ENCODE measurements around the gene IL18BP. TPM values are rescaled to one million over a fixed set of nuclear protein-coding genes. Genes with fewer than 3 reads are reported as not detected.

Gene IL18BP
- total and polyA plus RNA-seq, 2 donors (not counting 1 experiment from before 2014, with no cell fraction given), result 25.9 to 37.3 TPM

DNA sequence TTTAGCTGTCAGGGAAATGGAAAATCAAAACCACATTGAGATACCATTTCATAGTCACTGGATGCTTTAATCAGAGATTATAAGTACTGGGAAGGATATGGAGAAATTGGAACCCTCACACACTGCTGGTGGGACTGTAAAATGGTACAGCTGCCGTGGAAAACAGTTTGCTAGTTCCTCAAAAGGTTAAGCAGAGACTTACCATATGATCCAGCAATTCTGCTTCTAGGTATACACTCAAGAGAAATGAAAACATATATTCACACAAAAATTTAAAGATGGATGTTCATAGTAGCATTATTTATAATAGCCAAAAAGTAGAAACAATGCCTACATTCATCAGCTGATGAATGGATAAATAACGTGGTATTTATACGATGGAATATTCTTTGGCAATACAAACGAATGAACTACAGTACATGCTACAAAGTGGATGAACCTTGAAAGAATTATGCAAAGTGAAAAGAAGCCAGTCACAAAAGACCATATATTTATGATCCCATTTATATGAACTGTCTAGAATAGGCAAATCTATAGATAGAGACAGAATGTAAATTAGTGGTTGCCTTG is 46.9 kb upstream of the IL18BP start:
- CTCF ChIA-PET, result no interaction called here
- no peaks in the 10 kb centered on the region for H3K27me3 Mint-ChIP-seq
- Histone ChIP-seq H3K9ac (ENCODE audit: low read length) (no peak overlapping the region), H3K4me3 (ENCODE audit: control extremely low read depth in 1 of 5, extremely low read depth in 1 of 5, insufficient read depth in 1 of 5, low read depth in 2 of 5, low read length in 4 of 5) (no peak overlapping the region), H3K36me3 (replicated peaks in 1 of 2; ENCODE audit: control extremely low read depth in 1 of 2, control insufficient read depth in 1 of 2, extremely low read depth in 1 of 2, insufficient read depth in 2 of 2, low read length in 1 of 2) (no peaks in the 10 kb centered on the region), H4K20me1 (ENCODE audit: control insufficient read depth, insufficient read depth, low read length, poor library complexity, severe bottlenecking) (peaks cover 44% of the 10 kb centered on the region), H3K9me3 (ENCODE audit: control extremely low read depth in 1 of 3, control insufficient read depth in 2 of 3, insufficient read depth in 1 of 3, low read length in 2 of 3) (no peaks in the 10 kb centered on the region), H3K4me1 (ENCODE audit: control insufficient read depth in 2 of 2, insufficient read depth in 2 of 2, low read length in 2 of 2) (no peaks in the 10 kb centered on the region), H3K27ac (ENCODE audit: low read length in 2 of 2) (no peak overlapping the region), H3K79me2 (ENCODE audit: control insufficient read depth, insufficient read depth, low read length) (peaks cover 63% of the 10 kb centered on the region), H3K4me2 (replicated peaks; ENCODE audit: low read depth, low read length, poor library complexity, severe bottlenecking) (no peak overlapping the region), H2AFZ (ENCODE audit: insufficient read depth, low read depth, low read length, poor library complexity, severe bottlenecking) (no peak overlapping the region), H3K27me3 (replicated peaks in 1 of 4; ENCODE audit: control extremely low read depth in 1 of 4, control insufficient read depth in 3 of 4, insufficient read depth in 4 of 4, low read length in 3 of 4) (no peaks in the 10 kb centered on the region)
- no peak overlapping the region for H3K4me3 Mint-ChIP-seq
- TF ChIP-seq, protein P1, sequence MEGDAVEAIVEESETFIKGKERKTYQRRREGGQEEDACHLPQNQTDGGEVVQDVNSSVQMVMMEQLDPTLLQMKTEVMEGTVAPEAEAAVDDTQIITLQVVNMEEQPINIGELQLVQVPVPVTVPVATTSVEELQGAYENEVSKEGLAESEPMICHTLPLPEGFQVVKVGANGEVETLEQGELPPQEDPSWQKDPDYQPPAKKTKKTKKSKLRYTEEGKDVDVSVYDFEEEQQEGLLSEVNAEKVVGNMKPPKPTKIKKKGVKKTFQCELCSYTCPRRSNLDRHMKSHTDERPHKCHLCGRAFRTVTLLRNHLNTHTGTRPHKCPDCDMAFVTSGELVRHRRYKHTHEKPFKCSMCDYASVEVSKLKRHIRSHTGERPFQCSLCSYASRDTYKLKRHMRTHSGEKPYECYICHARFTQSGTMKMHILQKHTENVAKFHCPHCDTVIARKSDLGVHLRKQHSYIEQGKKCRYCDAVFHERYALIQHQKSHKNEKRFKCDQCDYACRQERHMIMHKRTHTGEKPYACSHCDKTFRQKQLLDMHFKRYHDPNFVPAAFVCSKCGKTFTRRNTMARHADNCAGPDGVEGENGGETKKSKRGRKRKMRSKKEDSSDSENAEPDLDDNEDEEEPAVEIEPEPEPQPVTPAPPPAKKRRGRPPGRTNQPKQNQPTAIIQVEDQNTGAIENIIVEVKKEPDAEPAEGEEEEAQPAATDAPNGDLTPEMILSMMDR (IDR thresholded peaks at IDR 0.05), result no peak
- no peak for TF ChIP-seq EZH2 (IDR thresholded peaks at IDR 0.05; ENCODE audit: borderline replicate concordance, insufficient read depth, low read depth, low read length, poor library complexity, severe bottlenecking)
- DNase-seq (no peak), ATAC-seq (ENCODE audit: low read depth) (no peak)
- intact Hi-C loops (cut with micrococcal nuclease), result no loop called here
- H3K27ac Mint-ChIP-seq, result no peak overlapping the region
- H3K9me3 Mint-ChIP-seq (ENCODE audit: insufficient read depth), result no peaks in the 10 kb centered on the region
- peaks cover 22% of the 10 kb centered on the region for H3K4me1 Mint-ChIP-seq
- POLR2A ChIA-PET, result no interaction called here
- WGBS (ENCODE audit: insufficient coverage), result no CpG with 5 or more reads among the region's 4 CpGs

DNA sequence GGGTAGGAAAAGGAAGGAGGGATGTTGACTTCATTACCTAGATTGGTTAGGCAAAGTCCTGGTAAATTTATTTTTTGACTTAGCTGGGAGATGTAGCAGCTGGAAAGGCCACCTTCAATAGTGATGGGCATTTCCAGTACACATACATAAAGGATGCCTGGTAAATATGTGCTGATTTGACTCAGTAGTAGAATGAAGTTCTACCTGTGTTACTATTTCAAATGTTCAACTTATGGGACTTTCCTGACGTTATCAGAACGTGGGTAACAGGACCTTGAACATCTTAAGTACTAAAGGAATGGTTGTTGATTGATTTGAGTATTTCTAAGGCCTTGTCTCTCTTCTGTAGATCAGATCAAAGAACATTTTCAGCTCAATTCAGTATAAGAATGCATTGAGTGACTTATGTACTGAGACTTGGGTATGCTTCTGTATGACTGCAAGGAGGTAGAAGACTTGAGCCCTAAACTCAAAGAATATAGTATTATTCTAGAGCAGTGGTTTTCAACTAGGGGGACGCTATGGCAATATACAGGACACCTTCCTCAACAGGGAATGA is 42.7 kb upstream of the IL18BP start:
- intact Hi-C loops (cut with micrococcal nuclease), result no loop called here
- no peaks in the 10 kb centered on the region for H3K9me3 ChIP-seq (ENCODE audit: control extremely low read depth in 1 of 3, control insufficient read depth in 2 of 3, insufficient read depth in 1 of 3, low read length in 2 of 3)
- TF ChIP-seq, protein P1 (IDR thresholded peaks at IDR 0.05), result no peak
- TF ChIP-seq EZH2 (IDR thresholded peaks at IDR 0.05; ENCODE audit: borderline replicate concordance, insufficient read depth, low read depth, low read length, poor library complexity, severe bottlenecking), result no peak
- peaks cover 22% of the 10 kb centered on the region for H3K79me2 ChIP-seq (ENCODE audit: control insufficient read depth, insufficient read depth, low read length)
- no peak overlapping the region for H3K27ac Mint-ChIP-seq
- H3K4me1 Mint-ChIP-seq, result peaks cover 12% of the 10 kb centered on the region
- ChIA-PET POLR2A (no interaction called here), CTCF (no interaction called here)
- H4K20me1 ChIP-seq (ENCODE audit: control insufficient read depth, insufficient read depth, low read length, poor library complexity, severe bottlenecking), result peaks cover 32% of the 10 kb centered on the region
- H2AFZ ChIP-seq (ENCODE audit: insufficient read depth, low read depth, low read length, poor library complexity, severe bottlenecking), result no peak overlapping the region
- no peaks in the 10 kb centered on the region for H3K9me3 Mint-ChIP-seq (ENCODE audit: insufficient read depth)
- H3K9ac ChIP-seq (ENCODE audit: low read length), result no peak overlapping the region
- no peaks in the 10 kb centered on the region for H3K27me3 ChIP-seq (replicated peaks in 1 of 4; ENCODE audit: control extremely low read depth in 1 of 4, control insufficient read depth in 3 of 4, insufficient read depth in 4 of 4, low read length in 3 of 4)
- no peak overlapping the region for H3K4me2 ChIP-seq (replicated peaks; ENCODE audit: low read depth, low read length, poor library complexity, severe bottlenecking)
- H3K4me3 ChIP-seq (ENCODE audit: control extremely low read depth in 1 of 5, extremely low read depth in 1 of 5, insufficient read depth in 1 of 5, low read depth in 2 of 5, low read length in 4 of 5), result no peak overlapping the region
- peaks cover 0 to 15% of the 10 kb centered on the region in 2 experiments for H3K36me3 ChIP-seq (replicated peaks in 1 of 2; ENCODE audit: control extremely low read depth in 1 of 2, control insufficient read depth in 1 of 2, extremely low read depth in 1 of 2, insufficient read depth in 2 of 2, low read length in 1 of 2)
- no CpG with 5 or more reads among the region's 3 CpGs for WGBS (ENCODE audit: insufficient coverage)
- no peak overlapping the region for H3K27ac ChIP-seq (ENCODE audit: low read length in 2 of 2)
- ATAC-seq (ENCODE audit: low read depth), result no peak
- no peaks in the 10 kb centered on the region for H3K27me3 Mint-ChIP-seq
- H3K4me1 ChIP-seq (ENCODE audit: control insufficient read depth in 2 of 2, insufficient read depth in 2 of 2, low read length in 2 of 2), result no peaks in the 10 kb centered on the region
- no peak for DNase-seq
- H3K4me3 Mint-ChIP-seq, result no peak overlapping the region

Measured in B cell (primary cell).